HG02970 (cell line): ENCODE results near the gene POGLUT2.
A peak's percentile ranks its signal among the peaks of the same experiment; 100 is the strongest.
"Not testable (repeated sequence)": the region's sequence is repeated elsewhere in the genome, so short reads cannot be mapped to it uniquely, and the experiment has no call there.

Experiments
- ATAC-seq: cut with Tn5 transposase; IDR thresholded peaks from one replicate; pipeline ENCODE4 v1.9.1; 2021; ENCODE audit warnings: mild to moderate bottlenecking, moderate library complexity, moderate number of reproducible peaks; ENCODE audit not compliant: unreplicated experiment, low FRiP score

Gene POGLUT2

DNA sequence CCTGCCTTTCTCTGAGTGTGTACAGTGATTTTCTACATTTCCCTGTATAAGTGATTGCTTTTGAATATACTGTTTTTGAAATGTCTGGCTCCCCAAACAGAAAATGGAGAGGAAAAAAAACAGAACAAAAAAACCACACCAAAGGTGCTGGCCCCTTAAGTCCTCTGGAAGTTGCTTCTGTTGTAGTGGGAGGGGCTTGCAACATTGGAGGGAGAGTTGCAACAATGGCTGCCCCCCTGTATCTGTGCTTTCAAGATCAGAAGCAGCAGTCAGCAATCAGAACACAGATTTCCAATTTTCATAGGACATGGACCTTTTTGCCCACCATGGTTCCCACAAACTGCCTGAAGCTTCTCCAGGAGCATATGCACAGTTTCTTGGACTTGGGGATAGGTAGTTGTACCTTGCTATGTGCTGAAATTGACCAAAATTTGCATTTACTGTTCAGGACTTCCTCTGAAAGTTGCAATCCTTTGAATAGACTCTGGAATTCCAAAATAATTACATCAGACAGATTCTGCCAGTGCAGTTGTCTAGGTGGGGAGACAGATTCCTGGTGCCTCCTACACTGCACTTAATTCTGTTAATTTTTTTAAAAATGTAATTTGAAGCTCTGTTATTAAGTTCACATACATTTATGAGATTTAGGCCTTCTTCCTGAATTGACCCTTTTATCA is 14.0 kb upstream of the POGLUT2 start:
- no peak for ATAC-seq

DNA sequence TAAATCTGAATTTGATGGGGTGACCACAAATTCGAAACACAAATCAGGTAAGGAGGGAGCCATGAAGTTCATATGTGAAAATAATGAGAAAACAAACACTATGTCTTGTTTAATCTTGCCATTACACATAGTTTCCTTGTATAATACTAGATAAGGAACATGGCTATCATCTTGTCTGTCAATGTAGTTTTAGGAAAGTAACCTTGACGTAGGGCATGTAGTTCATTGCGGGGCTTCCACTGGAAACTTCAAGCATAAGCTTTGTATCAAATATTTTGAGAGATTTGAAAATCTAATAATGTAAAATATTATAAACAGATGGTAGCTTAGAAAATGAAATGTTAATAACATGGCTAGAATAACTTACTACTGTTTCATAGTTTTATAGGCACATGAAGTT is 8.9 kb upstream of the POGLUT2 start:
- no peak for ATAC-seq

DNA sequence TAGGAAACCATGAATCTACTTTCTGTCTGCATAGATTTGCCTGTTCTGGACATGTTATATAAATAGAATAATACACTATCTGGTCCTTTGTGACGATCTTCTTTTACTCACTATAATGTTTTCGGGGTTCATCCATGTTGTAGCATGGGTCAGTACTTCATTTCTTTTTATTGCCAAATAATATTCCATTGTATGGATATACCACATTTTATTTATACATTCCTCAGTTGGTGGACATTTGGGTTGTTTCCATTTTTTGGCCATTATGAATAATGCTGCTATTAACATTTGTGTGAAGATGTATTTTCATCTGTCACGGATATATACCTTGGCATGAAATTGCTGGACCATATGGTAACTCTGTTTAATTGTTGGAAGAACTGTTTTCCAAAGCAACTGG is 6.9 kb upstream of the POGLUT2 start:
- ATAC-seq, result no peak

DNA sequence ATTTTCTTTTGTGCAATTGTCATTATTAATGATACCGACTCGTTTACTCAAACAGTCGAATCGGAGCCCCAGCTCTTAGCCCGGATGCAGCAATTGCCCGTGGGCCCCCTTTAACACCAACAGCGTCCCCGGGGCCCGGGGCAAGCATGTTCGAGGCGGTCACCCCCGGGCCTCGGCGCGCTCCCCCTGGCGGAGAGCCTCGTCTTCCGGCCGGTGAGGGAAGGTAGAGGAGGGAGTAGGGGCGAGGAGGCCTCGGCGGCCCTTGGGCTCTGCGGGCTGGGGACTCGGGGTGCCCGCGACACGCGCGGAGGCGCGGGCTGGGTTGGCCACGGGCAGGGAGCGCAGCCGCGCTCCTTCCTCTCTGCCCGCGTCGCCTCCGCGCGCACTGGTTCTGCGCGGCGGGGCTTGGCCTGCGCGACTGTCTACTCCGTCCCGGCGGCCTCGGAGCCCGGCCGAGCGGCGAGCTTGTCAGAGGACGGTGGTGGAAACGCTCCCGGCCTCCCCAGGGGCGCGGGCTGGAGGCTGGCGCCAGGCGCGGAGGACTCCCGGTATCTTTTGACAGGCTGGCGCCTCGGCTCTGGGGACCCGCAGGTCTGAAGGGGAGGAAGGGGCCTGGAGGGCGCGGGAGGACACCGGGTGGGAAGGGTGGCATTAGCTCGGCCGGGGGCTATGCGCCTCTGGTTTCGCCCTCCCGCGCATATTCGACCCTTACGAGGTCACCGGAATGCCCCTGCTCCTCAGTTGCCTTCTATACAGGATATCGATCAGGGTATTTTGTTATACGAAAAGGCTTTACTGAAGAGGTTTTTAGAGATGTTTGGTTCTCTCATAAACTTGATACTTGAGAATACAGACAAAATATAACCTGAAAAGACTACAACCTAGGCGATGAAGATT is 1.6 kb upstream of the POGLUT2 start:
- peak; percentile 78 for ATAC-seq

DNA sequence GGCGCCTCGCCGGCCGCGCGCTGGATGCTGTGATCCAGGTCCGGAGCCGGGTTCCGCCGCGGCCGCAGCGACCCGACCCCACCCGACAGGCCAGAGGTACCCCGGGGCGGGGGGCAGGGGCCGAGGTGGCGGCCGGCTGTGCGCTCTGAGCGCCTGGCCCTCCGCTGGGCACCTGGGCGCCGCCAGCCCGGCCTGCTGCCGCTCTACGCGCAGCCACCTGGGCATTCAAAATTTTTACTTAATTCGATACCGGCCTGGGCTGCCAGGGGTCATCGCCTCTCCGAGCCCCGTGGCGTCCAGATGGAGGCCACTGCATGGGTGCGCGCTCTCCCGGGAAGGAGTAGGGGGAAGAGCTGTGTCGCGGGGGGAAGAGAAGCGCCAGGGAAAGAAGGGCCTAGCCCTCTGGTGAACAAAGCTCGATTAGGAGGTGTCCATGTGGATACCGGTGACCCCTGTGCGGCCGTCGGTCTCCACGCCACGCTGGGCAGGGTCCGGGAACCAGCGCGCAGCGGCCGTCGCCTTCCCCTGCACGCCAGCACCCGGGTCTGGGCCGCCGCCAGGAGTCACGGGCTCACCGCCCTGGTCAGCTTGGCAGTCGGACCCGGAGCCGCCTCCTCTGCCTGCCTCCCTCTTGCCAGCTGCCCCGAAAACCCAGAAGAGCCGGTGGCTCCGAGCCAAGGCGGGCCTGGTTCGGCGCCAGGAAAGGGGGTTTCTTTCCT is 809 bp upstream of the POGLUT2 start:
- ATAC-seq, result peak; percentile 3

DNA sequence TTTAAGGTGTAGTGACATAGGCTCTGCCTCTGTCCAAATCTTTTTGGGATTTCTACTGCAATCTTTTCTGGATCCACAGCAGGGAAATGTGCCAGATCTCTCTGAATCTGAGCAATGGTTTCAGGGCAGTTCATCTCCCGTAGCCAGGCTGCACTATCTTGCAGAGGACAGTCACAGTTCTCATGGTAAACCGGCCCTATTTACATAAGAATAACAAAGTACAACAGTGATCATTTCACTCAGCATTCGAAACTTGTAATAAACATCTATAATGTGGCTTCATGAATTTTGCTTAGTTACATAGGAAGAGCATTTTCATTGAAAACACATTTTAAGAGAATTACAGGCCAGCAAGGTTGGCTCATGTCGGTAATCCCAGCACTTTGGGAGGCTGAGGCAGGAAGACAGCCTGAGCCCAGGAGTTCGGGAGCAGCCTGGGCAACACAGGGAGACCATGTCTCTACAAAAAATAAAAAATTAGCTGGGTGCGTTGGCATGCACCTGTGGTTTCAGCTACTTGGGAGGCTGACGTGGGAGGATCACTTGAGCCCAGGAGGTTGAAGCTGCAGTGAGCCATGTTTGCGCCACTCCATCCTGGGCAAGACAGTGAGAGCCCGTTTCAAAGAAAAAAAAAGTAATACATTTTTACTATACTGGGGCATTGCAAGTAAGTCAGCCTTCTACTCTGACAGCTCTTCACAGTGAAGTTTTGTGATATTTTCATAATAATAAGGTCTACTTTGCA is 5.0 kb downstream of the POGLUT2 start:
- no peak for ATAC-seq

DNA sequence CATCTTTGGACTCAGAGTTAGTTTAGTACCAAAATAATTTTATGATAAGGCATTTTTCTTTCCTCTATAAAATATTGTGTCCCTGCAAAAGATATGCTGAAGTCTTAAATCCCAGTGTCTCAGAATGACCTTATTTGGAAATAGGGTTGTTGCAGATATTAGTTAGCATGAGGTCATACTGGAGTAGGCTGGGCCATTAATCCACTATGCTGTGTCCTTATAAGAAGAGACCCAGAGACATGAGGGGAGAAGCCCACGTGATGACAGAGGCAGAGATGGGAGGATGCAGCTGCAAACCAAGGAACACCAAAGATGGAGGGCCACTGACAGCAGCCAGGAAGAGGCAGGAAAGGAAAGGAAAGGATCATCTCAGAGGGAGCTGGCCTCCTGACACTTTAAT is 6.4 kb downstream of the POGLUT2 start:
- no peak for ATAC-seq

DNA sequence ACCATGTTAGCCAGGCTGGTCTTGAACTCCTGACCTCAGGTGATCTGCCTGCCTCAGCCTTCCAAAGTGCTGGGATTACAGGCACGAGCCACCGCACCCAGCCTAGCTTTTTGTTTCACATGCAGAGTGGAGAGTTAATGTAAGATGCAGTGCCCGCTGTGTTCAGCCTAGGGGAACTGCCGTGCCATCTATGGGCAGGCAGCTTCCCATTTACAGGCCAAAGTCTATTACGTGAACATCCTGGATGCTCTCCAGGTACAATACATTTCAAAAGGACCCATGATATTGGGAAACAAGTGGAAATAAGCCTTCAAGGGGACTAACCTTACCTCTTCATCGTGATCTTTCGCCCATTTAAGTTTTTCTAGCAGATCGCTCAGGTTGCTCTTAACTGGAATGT is 10.1 kb downstream of the POGLUT2 start:
- no peak for ATAC-seq

DNA sequence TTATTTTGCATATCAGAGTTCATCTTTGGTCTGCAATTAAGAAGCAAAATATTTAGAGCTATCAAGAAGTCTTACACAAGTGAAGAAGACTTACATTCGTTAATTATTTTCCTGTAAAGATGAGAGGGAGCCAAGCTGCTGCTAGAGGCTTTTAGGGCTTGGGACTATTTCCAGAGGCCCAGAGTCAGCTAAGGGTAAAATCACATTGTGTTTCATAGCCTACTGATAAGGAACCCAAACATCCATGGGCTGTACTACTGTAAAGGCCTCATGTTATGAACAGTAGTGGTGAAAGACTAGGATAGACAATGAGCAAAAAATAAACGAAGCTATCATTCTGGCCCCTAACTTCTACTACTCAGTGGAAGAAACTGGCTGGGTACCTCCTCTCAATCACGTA is 14.3 kb downstream of the POGLUT2 start:
- ATAC-seq, result no peak

DNA sequence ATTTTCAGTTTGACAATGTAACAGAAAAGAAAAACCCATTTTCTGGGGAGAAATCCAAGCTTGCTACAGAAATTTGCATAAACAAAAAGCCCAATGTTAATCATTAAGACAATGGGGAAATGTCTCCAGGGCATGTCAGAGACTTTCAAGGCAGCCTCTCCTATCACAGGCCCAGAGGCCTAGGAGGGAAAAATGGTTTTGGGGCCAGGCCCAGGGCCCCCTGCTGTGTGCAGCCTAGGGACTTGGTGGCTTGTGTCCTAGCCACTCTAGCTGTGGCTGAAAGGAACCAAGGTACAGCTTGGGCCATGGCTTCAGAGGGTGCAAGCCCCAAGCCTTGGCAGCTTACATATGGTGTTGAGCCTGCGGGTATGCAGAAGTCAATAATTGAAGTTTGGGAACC is 17.2 kb downstream of the POGLUT2 start:
- ATAC-seq, result no peak

DNA sequence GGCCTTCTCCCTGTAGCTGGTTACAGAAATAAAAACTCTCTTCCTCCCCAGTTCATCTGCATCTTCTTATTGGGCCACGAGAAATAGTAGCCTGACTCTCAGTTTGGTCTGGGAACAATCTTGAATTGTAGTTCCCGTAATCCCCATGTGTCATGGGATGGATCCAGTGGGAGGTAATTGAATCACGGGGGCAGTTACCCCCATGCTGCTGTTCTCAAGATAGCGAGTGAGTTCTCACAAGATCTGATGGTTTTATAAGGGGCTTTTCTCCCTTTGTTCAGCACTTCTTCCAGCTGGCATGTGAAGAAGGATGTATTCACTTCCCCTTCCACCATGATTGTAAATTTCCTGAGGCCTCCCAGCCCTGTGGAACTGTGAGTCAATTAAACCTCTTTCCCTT is 18.1 kb downstream of the POGLUT2 start:
- ATAC-seq, result not testable (repeated sequence)

DNA sequence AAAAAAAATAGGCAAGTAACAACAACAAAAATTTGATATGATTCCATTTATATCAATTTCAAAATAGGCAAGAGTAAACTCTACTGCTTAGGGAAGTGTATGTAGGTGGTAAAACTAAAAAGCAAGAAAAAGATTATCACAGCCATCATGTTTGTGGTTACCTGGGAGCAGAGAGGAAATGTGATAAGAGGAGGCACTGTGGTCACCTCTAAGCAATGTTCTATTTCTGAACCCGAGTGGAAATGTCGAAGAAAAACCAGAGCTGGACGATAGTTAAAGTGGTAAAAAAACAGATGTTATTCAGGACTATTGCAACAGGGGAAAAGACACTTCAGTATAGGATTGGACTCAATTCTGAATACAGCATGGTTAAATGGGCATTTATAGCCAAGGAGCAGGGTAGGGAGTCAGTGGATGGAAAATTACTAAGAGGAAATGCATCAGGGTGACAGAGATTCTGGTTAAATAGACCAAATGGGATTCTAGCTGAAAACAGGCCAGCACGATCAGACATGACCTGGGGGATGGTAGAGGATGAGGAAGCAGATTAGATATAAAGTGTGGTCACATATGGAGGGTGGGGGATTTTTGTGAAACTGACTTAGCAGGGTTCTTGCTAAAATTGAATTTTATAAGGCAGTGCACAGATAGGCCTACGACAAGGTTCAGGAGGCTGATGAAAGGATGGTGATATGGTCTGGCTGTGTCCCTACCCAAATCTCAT is 19.2 kb downstream of the POGLUT2 start:
- no peak for ATAC-seq

DNA sequence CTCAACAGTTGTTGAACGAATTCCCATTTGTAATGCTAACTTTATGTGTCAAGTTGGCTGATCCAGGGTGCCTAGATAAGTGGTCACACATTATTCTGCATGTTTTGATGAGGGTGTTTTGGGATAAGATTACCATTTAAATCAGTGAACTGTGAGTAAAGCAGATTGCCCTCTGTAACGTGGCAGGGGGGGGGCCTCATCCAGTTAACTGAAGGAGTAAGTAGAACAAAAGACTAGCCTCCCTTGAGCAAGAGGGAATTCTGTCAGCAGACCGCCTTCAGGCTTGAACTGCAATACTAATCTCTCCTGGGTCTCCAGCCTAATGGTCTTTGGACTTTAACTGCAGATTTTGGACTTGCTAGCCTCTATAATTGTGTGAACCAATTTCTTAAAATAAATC is 21.0 kb downstream of the POGLUT2 start:
- no peak for ATAC-seq

DNA sequence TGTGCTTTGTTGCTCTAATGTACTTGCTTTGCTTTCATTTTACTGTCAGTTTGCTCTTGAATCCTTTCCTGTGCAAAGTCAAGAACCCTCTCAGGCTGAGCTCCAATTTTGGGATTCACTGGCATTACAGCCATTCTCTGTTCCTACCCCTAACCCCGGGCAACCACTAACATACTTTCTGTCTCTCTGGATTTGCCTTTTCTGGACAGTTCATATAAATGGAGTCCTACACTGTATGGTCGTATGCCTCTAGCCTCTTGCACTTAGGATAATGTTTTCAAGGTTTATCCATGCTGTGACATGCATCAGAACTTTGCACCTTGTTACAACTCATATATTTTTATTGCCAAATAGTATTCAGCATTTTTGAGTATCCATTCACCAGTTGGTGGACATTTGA is 22.5 kb downstream of the POGLUT2 start:
- no peak for ATAC-seq

DNA sequence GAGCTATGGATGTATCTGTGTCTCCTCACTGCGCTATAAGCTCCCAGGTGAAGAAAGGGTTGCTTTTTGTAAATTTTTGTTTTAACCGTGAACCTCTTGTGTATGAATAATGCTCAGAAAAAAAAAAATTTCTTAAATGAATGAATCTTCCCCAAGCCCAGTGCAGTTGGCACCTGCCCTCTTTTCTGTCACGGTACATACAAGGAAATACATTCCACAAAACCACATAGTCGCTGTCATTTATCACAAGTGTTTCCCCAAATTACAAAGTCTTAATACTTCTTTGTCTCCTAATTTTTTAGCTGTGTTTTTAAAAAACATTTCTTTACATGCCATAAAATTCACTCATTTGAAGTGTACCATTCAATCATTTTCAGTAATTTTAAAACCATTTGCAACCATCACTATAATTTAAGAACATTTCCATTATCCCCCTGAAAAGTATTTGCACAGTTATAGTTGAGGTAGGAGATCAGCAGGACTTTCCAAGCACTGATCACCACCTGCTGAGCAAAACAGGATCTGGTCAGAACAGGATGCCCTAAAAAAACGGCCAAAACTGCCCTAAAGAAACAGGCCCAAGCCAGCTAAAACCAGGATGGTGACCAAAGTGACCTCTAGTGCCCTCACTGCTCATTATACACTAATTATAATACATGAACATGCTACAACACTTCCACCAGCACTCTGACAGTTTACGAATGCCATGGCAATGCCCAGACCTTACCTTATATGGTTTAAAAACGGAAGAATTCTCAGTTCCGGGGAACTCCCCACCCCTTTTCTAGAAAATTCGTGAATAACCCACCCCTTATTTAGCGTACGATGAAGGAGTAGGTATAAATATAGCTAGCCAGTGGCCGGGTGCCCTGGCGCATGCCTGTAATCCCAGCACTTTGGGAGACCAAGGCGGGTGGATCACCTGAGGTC is 23.9 kb downstream of the POGLUT2 start:
- ATAC-seq, result no peak

DNA sequence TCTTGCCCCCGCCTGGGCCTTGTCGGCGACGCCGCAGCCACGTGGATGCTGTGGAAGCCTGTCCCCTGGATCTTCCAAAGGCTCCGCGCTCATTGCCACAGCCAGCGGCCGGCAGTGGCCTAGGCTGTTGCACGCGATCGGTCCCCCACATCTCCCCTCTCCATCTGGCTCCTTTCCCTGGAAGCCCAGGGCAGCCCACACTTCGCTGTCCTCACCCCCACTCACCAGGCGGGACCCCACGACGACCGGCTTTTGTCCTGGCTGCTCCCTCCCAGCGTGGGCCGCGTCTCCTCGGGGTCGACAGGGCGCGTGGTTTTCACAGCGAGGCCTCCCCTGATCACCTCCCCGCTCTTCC is 24.6 kb downstream of the POGLUT2 start:
- no peak for ATAC-seq

DNA sequence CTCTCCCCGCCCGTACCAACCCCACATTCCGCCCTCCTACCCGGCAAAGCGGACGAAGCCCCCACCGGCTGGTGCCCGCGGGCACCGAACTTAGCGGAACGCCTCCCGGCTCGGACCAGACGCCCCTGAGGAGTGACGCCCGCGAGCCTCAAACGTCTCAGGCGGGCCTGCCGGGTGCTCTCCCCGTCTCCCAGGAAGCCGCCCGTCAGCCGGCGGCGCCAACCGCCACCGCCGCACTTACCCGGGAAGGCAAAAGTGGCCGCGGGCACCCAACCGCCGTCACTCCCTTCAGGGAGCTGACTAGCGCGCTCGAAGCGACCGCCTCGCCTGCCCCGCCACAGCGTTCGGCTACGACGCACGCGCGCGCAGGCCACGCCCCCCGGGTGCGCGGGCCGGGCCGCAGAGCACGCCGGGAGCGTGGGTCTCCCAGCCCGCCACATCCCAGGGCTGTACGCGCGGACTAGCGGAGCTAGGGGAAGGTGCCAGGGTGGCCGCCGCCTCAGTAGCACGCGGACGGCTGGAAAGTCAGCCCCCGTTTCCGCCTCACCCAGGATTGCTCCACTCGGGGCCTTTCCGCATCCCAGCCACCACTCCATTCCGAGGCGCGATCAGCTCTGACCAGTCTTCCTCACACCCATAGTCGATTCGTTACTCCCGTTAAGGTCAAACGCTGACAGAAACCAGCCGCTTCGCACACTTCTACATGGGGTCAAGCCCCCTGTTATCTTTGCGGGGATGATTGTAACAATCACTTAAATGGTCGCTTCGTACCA is 25.1 kb downstream of the POGLUT2 start, which contains the start of gene TEX30:
Gene TEX30, minus strand, starts transcription at position 346 of the 773 bp plus-strand sequence. CDS start 3,760 bp downstream, outside the sequence.
- peak; percentile 95 for ATAC-seq

DNA sequence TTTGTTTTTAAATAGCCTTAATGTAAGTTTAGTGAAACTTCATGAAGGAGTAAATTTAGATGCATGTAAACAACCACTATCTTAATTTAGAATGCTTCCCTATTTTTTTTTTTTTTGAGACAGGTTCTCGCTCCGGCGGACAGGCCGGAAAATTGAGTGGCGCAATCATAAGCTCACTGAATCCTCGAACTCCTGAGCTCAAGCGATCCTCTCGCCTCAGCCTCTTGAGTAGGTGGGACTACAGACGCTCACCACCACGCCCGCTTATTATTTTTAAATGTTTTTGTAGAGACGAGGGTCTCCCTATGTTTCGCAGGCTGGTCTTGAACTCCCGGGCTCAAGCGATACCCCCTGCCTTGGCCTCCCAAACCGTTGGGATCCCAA is 26.7 kb downstream of the POGLUT2 start:
- ATAC-seq, result no peak
